ENCODE results near the gene CTDSP2.
A peak's percentile ranks its signal among the peaks of the same experiment; 100 is the strongest.
"Not testable (repeated sequence)": the region's sequence is repeated elsewhere in the genome, so short reads cannot be mapped to it uniquely, and the experiment has no call there.

CTDSP2 gene

GRCh38 chr12:57852620-57853500 lies 6.3 kb upstream of the CTDSP2 start:
- no peak for DNase-seq (ENCODE audit: low read depth, low spot score)

GRCh38 chr12:57852200-57852599 lies 5.7 kb upstream of the CTDSP2 start:
- no peak for DNase-seq (ENCODE audit: low read depth, low spot score)

GRCh38 chr12:57851552-57851951 lies 5.0 kb upstream of the CTDSP2 start:
- no peak for DNase-seq (ENCODE audit: low read depth, low spot score)

GRCh38 chr12:57850854-57851430 lies 4.4 kb upstream of the CTDSP2 start:
- DNase-seq (ENCODE audit: low read depth, low spot score), result no peak

GRCh38 chr12:57849447-57849846 lies 2.9 kb upstream of the CTDSP2 start:
- not testable (repeated sequence) for DNase-seq (ENCODE audit: low read depth, low spot score)

GRCh38 chr12:57849035-57849434 lies 2.5 kb upstream of the CTDSP2 start:
- DNase-seq (ENCODE audit: low read depth, low spot score), result no peak

- no peak for DNase-seq (ENCODE audit: low read depth, low spot score)
These were observed 1.7 kb upstream of the CTDSP2 start for GRCh38 chr12:57848208-57848607.

GRCh38 chr12:57846285-57846576 lies 298 bp downstream of the CTDSP2 start:
- DNase-seq (ENCODE audit: low read depth, low spot score), result no peak

GRCh38 chr12:57845478-57846284 lies 848 bp downstream of the CTDSP2 start:
- peak; percentile 35 for DNase-seq (ENCODE audit: low read depth, low spot score)

- DNase-seq (ENCODE audit: low read depth, low spot score), result no peak
These were observed 1.6 kb downstream of the CTDSP2 start for GRCh38 chr12:57844709-57845477.

- DNase-seq (ENCODE audit: low read depth, low spot score), result no peak
These were observed 3.9 kb downstream of the CTDSP2 start for GRCh38 chr12:57842342-57843294.

GRCh38 chr12:57841445-57841844 lies 5.1 kb downstream of the CTDSP2 start:
- no peak for DNase-seq (ENCODE audit: low read depth, low spot score)

- no peak for DNase-seq (ENCODE audit: low read depth, low spot score)
These were observed 5.8 kb downstream of the CTDSP2 start for GRCh38 chr12:57840726-57841125.

- no peak for DNase-seq (ENCODE audit: low read depth, low spot score)
These were observed 6.5 kb downstream of the CTDSP2 start for GRCh38 chr12:57839996-57840395.

- no peak for DNase-seq (ENCODE audit: low read depth, low spot score)
These were observed 7.8 kb downstream of the CTDSP2 start for GRCh38 chr12:57838594-57839302.

GRCh38 chr12:57837864-57838562 lies 8.5 kb downstream of the CTDSP2 start:
- DNase-seq (ENCODE audit: low read depth, low spot score), result no peak

- DNase-seq (ENCODE audit: low read depth, low spot score), result no peak
These were observed 9.8 kb downstream of the CTDSP2 start for GRCh38 chr12:57836442-57837375.
